GM19023 (cell line): Measurements from ENCODE around the gene USH2A.

Experiments used
- ATAC-seq: cut with Tn5 transposase; IDR thresholded peaks from one replicate; pipeline ENCODE4 v1.9.1; 2021; ENCODE audit warnings: mild to moderate bottlenecking, moderate library complexity; ENCODE audit not compliant: unreplicated experiment

Gene USH2A

DNA sequence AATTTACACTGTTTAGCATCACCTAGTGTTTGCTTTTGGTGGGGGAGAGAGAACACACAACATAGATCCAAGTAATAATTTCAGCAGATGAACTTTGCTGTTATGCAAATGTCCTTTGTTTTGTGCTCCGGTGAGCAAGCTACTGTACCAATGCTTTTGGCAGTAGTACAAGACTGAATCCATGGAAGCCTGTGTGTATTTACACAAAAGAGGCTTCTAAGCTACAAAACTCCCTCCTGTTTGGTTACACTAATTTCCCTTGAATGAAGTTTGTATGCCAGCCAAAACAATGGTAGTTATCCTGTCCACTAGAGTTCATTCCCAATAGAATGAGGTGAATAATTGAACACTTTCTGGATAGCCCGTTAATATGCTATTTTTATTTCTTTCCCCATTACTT, 535.6 kb downstream of the USH2A start:
- ATAC-seq, result no peak

DNA sequence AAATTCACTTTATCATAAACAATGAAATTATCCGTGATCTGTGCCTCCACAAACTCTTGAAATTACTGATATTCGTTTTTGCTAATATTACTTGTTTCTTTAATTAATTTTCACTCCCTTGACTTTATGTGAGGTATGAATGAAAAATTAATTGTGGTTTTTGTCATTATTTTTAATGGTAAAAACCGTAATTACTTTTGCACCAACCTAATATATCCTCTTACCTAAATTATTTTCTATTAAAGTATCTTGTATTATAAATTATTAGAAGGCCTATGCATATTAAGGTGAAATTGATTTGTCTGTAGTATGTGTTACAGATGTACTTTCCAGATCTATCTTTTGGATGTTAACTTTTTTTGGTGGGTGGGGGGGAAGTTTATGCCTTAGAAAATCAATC, 540.2 kb downstream of the USH2A start:
- no peak for ATAC-seq

DNA sequence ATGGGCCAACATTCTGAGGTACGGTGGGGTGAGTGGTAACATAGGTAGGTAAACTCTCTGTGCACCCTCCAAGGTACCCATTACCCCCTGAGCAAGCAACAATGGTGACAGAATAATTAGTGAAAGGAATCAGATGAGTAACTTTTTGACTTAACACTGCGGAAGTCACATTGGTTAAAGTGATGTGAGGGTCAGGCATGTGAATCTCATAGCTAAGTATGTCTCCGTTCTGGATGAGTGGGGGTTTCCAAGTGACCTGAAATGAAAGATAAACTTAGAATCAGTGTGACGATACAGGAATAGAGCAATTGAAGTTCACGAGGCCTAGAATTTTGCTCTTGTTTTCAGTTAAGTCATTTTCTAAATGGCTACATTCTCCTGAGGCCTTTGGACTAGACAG, 544.4 kb downstream of the USH2A start:
- ATAC-seq, result no peak

DNA sequence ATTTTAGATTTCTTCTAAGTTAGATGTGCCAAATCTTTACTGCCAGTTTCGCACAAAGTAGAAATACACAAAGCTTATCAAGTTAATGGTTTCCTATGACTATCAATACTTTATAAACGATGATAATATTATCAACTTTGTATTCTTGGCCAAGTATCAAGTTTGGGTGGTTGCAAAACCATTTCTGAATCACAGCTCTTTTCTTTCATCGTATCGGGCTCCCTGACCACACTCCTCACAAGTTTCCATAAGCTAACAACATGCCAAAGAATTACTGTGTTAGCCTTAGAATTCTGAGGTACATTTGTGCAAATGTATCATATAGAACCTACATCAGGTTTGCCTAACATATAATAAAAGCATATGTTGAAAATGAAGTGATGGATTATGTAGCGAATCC, 545.1 kb downstream of the USH2A start:
- no peak for ATAC-seq

DNA sequence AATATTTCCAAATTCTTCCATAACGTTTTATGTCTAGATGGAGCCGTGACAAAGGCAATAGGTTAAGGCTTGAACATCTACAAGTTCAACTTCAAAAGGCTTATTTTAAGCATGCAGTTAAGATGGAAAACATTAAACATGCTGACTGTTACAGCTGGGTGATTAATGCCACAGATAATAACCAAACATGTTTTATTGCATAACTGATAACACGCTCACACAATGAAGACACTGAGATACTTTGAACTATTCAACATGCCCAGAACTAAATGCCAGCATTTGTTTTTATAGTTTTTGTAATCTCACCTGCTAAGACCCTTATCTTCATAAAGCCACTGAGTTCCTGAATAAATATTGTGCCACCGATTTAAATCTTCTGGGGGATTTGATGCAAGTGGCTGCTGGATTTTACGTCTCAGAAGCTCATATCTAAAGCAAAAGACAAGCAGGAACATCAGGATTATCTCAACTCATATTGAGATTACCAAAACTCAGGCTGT, 545.7 kb downstream of the USH2A start:
- ATAC-seq, result no peak

DNA sequence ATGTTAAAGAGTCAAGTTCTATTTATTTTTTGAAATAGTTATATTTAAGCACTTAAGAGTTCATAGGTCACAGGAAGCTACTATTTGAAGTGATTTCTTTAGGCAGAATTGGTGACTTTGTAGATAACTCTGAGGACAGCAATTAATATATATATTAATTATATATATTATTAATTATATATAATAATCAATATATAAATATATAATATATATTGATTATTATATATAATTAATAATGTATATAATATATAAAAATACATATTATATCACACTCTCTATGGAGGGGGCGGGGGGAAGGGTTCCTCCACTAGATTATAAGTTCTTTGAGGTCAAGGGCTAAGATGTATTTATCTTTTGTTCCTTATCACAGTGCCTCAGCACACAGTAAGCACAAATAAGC, 547.5 kb downstream of the USH2A start:
- ATAC-seq, result no peak

DNA sequence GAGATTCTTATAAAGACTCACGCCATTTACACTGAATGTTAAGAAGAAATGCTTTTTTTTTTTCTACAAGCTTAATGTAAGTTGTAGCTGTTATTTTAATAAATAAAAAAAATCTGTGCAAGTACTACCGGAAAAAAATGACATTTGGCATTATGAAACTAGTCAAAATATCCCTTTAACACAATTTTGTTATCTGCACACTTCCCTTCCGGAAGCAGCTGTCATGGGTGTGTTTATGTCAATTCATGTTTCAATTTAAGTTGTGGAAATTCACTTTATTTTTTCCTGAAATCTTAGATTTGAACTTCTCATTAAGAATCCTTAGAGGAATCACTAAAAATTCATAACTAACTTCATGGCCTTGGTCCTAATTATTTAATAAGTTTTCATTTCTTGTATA, 548.0 kb downstream of the USH2A start:
- no peak for ATAC-seq

DNA sequence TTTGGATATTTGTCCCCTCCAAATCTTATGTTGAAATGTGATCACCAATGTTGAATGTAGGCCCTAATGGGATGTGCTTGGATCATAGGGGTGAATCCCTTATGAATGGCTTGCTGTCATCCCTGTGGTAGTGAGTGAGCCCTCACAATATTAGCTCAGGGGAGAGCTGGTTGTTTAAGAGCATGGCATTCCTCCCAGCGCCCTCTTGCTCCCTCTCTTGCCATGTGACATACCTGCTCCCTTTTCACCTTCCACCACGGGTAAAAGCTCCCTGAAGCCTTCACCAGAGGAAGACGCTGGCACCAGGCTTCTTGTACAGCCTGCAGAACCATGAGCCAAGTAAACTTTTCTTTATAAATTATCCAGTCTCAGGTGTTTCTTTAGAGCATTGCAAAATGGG, 550.6 kb downstream of the USH2A start:
- no peak for ATAC-seq

DNA sequence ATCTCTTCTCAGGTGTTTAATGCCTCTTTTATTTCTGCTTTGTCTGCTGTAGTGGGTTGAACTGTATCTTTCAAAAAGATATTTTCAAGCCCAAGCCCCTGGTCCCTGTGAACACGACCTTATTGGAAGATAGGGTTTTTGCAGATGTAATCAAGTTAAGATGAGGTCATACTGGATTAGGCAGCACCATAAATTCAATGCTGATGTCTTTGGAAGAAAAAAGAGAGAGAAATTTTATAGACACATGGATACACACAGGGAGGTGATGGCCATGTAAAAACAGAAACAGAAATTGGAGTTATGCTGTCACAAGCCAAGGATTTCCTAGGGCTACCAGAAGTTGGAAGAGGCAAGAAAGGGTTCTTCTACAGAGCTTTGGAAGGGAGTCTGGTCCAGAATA, 554.7 kb downstream of the USH2A start:
- no peak for ATAC-seq

DNA sequence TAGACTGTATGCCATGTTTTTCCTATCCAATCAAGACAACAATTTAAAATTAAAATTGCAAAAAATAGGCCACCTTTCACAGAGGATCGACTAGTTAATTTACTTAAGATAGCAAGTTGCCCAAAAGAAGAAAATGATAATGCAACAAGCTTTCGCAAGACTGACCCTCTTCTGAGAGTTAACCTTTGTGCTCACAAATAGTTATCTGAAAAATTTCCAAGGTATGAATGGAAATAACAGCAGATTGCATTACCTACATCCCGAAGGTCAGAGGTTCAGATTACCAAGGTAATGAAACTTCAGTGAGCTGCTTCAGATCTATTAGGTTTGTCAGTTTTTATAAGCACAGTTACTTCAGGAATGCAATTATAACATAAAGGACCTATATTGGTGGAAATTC, 558.2 kb downstream of the USH2A start:
- no peak for ATAC-seq

DNA sequence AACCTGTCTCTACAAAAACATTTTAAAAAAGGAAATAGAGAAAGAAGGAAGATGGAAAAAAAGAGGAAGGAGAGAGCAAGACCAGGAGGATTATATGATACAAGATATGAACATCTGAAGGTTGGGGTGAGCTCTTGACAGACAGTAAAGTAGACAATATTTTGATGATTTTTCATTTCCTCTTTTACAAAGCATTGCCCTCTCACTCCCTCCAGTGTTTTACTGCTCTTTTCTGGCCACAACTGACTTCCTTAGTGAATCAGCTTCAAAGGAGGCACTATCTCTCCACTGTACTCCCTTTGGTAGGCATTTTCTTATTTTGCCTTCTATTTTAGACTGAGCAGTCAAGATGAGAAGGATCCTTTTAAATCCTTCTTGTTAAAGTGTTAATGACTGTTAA, 559.5 kb downstream of the USH2A start:
- ATAC-seq, result no peak

DNA sequence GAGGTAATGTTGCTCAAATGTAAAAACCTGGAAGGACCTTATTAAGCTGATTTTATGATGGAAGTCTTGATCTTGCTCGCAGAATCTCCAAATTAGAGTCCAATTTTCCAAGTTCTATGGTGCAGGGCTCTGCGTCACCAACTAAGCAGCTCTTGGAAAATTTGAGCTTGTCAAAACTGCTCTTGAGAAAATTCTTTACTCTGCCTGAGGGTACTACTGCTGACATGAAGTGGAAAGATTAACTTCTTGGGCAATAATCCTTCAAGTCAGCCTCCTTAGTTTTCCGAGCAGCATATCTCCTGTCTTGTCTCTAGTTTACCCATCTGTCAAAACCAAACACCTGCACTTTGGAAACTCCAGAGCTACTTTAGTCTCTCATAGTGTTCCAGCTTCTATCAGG, 562.4 kb downstream of the USH2A start:
- no peak for ATAC-seq

DNA sequence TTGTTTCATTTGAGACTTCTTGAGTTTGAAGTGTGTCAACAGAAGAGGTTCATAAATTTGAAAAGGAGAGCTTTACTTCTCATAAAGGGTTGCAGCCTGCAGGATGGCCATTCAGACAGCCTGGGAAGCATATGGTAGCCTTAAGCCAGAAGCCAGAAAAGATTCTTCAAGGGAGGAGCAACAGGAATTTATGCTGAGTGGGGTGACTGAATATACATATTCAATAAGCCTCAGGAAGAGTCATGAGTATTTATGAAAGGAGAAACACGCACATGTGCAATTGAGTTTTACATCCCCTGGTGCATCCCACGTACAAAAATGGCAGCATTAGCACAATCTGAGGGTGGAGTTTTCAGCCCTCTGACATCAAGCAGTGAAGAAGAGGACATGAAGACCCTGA, 565.9 kb downstream of the USH2A start:
- no peak for ATAC-seq

DNA sequence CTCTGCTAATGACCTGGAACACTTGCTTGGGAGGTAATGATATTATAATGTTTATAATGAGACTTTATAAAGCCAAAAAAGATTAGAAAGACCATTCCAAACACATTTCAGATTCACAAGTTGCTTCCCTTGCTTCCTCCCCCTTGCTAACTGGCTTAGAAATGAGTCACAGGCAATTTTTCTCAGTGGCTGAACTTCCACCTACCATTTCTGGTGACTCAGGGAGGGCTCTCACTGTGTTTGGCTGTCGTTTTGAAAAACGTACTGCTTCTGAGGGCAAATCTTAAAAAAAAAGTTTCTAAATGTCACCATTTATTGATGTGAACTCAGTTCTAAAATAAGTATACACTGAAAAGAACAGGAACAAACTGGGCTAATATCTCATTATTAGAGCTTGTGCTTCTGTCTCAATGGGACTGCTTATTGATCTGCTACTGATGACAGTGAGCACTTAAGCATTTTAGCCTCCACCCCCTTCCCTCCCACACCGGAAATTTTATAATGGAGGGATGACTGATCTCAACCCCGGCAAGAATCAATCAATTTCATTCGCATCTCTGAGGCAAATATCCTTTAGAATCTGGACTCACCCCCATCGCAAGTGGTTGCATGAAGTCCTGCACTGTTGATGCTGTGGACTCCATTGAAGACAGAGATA, 577.9 kb downstream of the USH2A start:
- ATAC-seq, result no peak

DNA sequence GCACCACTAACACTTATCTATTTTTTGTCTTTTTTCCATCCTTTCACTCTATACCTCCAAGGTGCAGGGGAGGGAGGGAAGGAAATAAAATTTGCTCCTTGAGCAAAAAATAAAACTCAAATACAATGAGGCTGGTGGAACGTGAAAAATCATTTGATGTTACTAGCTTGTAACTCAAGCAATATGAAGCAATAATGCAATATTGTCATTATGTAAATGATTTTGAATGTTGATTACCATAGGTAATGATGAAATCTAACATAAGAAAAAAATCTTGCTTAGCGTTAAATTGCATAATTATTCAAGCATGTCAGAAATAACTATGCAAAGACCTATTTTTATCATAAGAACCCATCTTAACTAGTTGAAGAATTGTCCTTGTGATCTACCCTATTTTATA, 578.5 kb downstream of the USH2A start:
- no peak for ATAC-seq

DNA sequence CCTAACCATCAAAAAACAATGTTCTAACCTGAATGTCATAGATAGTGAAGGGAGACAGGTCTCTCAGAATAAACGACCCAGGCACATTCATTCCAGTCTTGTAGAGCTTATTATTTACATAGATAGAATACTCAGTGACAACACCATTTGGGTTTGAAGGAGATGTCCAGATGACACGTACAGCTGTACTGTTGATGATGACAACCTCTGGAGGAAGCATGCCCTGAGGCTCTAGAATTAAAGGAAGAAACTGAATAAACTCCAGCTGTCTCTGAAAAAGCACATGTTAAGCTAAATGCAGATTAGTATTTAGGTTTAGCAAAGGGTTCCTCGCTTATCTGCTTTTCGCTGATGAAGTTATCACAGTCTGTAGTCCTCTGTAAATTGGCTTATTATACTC, 579.0 kb downstream of the USH2A start:
- no peak for ATAC-seq

DNA sequence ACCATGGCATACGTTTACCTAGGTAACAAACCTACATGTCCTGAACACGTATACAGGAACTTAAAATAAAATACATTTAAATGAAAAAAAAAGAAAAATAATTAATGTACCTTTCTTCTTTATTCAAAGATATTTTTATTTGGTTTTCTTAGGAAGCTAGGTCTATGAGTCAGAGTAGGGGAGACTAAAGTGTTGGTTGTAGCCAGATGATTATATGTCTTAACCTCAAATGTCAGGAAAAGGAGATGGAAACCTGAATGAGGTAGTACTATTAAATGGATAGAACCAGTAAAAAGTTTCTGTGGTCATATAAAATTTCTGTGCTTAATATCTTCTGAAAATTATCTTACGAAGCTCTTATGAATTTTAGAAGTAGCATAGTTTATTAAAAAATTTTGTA, 580.3 kb downstream of the USH2A start:
- no peak for ATAC-seq

DNA sequence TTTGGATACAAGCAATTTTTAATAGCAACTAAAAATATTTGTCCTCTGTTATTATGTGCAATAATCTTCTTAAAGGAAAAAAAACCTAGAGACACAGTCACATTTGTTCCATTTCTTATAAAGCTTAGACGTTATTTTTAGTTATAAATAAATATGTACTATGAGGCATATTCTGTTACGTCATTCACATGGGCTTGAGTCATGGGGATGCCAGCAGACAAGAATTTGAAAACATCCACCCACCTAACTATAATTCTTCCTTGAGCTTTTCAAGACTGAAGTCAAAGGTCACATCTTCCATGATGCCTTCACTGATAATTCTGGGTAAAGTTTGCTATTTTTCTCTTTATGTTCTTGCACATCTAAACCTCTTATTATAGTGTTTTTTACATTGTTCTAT, 587.3 kb downstream of the USH2A start:
- no peak for ATAC-seq

DNA sequence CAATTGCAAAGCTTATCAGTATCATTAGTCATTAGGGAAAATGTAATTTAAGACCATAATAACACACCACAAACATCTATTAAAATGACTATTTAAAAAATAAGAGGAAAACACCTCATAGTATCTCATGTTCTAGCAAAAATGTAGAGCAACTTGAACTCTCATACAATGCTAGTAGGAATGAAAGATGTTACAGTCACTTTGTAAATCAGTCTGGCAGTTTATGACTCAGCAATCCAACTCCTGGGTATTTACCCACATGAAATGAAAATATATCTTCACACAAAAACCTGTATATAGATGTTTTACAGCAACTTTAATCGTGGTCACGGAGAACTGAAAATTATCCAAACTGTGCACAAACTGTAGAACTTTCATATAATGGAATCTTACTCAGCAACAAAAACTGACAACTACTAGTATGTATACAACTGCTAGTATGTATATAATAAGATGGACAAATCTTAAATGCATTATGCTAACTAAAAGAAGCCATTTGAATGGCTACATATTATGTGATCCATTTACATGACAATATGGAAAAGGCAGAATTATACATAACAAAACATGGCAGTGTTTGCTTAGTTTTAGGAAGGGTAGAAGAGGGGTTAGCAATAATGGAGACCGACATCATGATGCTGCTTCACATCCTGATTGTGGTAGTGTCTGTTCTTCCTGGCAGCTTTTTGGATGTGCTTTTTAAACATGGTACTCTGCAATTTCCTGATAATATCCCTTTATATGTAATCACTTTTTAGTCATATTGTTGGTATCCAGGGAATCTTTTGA, 589.1 kb downstream of the USH2A start:
- no peak for ATAC-seq

DNA sequence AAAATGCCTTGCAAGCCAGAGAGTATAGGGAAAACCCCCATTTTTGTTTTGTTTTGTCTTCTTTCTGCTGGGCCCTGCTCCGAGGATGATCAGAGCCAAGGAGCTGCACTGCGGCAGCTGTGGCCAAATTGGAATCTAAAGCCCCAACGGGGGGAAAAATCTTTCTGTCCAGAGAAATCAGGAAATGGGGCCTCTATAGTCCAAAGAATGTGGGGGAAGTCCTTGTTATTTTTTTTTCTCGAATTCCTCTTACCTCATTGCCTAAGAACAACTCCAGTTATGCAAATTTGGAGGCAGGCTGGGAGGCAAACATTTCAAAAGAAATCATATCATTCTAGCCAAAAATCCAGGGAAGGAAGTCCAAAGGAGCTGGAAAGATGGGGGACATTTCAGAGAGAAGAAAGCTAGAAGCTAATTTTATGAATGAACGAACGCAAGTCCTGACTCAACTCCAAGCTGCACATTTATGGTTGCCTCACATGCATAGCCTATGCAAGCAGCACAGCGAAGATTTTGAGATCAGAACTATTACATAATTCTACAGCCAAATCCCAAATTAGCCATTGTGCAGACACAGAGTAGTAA, 592.9 kb downstream of the USH2A start:
- ATAC-seq, result no peak

DNA sequence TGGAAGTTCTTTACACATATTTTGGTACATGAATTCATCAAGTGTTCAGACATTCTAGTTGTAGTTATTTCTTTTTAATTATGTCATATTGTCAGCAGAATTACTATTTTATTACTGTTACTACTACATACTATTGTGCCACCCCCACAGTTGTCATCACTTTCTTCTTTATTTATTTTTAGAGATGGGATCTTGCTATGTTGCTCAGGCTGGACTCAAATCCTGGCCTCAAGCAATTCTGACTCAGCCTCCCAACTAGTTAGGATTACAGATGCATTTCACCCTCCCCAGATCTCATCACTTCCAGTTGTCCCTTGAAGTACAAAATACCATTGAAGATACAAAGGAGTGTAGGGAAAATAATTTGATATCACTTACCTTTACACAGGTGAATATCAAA, 598.2 kb downstream of the USH2A start:
- no peak for ATAC-seq

DNA sequence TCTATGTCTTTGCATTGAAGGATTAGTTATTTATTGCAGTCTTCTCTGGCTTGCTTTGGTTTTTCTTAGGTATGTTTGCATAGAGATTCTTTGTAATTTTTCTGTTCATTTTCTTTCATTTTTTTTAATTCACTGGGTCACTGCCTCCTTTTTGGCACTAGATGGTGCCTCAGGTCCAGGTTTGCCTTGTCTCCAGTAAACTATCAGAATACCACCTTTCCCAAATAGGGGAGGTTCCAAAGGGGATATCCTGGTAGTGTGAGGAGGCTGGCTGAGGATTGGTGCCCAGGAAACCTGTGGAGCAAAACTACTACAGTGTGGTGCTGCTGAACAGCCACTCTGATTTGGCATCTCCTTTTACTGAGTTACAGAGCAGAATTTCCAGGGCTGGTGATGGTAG, 599.0 kb downstream of the USH2A start:
- ATAC-seq, result no peak
